Measurements from ENCODE around the gene RPH3AL.

RPH3AL gene, protein sequence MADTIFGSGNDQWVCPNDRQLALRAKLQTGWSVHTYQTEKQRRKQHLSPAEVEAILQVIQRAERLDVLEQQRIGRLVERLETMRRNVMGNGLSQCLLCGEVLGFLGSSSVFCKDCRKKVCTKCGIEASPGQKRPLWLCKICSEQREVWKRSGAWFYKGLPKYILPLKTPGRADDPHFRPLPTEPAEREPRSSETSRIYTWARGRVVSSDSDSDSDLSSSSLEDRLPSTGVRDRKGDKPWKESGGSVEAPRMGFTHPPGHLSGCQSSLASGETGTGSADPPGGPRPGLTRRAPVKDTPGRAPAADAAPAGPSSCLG

DNA sequence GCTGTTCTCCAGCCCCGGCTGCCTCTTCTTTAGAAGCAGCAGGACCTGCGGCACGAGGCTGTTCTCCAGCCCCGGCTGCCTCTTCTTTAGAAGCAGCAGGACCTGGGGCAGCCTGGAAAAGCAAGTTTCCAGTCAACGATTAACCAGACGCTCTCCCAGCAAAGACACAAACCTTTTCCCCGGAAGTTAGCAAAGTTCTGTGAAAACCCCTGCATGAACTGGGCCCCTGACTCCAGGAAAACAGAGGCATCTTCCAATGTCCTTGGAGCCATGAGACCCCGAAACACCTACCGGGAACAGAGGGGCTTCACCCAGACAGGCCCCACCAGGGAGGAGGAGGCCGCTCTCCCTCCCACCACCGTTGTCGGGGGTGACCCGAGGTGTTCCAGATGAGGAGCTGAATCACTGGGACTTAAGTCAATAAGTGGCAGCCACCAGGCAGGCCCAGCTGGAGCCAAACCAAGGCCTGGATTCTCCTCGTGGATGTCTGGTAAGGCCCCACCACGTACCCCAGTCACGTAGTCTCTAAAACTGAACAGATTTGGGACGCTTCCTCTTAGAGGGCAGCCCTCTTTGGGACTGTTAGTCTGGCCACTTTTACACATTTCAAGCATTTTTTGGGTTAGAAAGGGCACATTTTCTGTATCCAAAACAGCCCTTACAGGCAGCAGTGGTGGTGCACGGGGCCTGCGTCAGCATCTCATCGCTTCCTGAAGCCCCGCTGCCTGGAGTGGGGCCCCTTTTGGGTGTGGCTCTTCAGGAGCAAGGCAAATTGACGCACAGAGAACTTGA lies at the start of gene RPH3AL:
Gene RPH3AL, minus strand, starts transcription at position 387 of the 792 bp plus-strand sequence. CDS start 25,264 bp downstream, outside the sequence.
- DNase-seq, result no peak

DNA sequence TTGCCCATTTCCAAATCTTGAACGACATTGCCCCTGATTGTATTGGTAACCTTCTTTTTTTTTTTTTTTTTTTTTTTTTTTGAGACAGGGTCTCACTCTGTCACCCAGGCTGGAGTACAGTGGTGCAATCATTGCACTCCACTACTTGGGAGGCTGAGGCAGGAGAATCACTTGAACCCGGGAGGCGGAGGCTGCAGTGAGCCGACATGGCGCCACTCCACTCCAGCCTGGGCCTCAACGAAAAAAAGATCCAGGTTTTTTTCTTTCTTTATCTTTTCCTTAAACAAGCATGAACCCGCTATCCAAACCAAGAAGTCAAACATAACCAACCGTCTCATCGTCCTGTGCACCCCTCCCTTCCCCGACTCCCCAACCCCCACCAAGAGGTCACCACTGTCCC lies 47.6 kb upstream of the RPH3AL start:
- no peak for DNase-seq

DNA sequence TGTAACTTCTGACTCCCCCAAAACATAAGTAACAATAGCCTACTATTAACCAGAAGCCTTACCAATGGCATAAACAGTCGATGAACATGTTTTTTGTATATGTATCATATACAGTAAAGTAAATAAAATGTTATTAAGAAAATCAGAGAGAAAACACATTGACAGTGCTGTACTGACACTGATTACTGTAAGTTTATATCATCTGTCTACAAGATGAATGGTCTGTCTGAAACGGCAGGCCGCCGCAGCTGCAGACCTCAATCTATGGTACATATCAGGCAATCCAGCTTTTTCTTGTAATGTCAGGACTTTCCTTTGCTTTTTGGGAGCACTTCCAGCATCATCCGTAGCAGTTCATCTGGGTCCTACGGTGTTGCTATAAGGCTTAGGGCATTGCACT lies 44.2 kb upstream of the RPH3AL start:
- no peak for DNase-seq

DNA sequence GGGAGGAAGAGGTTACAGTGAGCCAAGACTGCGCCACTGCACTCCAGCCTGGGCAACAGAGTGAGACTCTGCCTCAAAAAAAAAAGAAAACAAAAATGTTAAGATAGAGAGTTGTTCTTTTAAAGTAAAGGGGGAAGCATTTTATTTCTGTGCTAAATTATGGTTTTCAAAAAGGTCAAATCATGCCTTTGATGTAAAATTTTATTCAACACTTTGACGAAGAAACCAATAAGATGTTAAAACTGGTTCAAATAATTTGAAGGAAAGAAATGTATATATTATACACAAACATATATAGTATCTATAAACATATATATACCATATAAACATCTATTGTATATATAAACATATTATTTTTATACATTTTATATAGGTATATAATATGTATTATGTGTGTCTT lies 43.4 kb upstream of the RPH3AL start:
- DNase-seq, result no peak

DNA sequence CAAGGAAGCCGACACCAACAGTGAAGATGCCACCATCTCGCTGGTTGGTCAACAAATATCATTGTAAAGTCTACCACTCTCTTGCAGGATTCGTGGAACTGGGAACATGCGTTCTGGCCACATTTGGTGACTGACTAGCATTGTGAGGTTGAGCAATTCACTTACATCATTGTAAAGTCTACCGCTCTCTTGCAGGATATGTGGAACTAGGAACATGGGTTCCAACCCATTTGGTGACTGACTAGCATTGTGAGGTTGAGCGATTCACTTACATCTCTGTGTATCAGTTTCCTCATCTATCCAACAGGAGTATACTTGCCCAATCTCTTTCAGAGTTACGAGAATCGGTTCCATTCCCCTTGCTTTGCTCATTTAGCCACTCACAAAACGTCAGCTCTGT lies 42.6 kb upstream of the RPH3AL start:
- DNase-seq, result no peak

DNA sequence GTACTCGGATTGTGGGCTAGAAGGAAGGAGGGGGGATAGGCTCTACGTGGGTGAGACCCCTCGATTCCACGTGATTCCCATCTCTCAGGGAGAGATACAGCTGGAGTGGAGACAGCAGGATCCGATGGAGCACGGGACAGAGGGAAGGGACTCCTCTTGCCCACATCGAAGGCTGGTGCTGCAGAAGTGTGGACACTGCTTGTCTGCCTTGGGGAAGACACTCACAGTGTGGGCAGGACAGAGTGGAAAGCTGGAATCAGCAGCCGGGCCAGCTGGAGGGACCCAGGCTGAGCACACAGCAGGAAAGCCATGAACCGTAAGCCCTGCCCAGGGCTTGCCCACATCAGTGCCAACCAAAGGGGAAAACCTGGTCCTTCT lies 42.1 kb upstream of the RPH3AL start:
- DNase-seq, result no peak

DNA sequence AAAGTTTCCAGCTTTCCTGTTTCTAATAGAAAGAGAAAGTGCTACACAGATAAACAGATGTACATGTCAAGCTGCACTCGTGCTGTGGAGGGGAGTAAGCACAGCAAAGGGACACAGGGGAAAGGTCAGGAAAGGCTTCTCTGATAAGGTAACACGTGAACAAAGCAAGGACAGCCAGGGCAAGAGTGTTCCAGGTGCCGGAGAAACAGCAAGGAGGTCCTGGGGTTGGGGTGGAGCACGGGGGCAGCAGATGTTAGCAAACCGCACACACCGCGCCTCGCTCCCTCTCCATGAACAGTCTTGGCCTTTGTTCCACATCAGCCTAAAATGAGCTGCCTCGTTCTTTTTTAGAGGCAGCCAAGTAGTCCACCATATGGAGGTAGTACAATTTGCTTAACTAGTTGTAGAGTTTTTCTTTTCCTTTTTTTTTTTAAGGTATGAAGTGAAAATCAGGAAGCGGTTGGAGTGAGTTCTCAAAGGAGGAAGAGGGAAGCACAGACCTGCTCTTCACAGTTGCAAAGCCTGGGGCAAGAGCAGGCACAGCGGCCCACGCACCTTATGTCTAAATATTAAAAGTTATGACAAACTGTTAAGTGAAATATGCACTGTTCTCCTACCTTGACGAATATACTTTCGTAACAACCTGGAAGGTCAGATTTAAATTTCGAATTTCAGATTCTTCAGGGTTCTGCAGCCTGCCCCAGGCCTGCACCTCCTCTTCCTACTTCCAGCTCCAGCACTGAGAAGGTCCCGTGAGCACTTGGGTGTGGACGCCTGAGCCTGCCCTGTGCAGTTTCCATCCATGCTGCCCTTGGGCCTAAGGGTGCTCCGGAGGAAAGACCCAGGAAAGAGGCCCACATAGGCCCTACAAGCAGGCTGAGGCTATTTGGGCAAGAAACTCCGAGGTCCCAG lies 41.5 kb upstream of the RPH3AL start:
- no peak for DNase-seq

DNA sequence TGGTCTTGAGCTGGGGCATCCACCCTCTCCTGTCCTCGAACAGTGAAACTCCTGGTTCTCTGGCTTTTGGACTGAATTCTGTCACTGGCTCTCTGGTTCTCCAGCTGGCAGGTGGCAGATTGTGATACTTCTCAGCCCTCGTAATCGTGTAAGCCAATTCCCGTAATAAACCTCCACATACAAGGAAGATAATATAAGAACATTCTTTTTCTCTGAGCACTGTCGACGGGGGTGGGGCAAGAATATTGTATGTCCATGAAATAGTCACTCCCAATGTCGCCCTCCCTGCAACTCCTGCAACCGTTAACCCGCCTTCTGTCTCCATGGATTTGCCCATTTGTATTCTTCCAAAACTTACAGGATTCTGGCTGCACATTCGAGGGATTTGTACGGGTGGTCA lies 39.2 kb upstream of the RPH3AL start:
- DNase-seq, result no peak

DNA sequence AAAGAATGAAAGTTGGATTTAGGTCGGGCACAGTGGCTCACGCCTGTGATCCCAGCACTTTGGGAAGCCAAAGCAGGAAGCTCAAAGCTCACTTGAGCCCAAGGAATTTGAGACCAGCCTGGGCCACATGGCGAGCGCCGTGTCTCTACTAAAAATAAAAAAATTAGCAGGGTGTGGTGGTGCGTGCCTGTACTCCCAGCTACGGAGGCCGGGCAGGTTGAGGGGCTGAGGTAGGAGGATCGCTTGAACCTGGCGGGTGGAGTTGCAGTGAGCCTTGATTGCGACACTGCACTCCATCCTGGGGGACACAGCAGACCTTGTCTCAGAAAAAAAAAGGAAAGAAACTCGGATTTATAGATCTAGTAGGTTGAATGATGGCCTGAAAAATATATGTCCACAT lies 37.4 kb upstream of the RPH3AL start:
- DNase-seq, result no peak

DNA sequence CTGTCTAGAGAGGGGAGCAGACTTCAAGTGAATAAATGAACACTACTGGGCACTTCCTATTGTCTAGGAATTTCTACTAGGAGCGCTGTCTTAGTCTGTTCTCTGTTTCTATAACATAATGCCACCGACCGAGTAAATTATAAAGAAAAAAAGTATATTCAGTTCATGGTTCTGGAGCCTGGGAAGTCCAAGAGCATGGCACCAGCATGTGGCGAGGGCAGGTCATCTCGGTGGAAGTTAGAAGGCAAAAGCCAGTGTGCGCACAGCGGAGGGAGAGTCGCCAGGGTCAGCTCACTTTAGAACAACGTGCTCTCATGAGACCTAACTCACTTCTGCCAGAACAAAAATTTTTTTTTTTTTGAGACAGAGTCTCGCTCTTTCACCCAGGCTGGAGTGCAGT lies 35.5 kb upstream of the RPH3AL start:
- no peak for DNase-seq

DNA sequence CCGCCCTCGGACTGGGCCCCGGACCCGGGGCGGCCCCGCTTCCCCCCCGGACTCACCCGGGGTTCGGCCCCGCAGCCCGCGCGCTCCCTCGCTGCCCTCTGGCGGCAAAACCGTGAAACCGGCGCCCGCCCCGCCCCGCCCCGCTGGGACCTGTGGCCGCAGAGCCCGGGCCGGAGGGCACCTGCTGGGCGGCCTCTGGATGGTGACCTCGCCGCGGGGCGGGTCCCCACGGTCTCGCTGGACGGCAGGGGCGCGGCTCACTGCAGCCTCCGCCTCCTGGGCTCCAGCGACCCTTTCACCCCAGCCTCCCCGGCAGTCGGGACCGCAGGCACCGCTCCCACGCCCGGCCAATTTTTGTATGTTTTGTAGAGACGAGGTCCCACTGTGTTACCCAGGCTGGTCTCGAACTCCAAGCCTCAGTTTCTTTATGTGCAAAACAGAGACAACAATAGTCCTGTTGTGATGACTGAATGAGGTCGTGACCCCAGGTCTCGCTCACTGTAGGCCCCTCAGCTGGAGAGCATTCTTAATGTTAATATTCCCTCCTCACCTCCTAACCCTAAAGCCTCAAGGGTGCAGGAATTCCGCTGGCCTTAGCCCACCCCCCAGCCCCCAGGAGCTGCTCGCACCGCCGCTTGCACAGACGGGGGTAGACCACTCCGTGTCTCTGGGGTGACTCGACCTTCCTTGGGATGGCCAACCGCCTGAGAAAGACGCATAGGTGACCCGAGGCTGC lies 33.7 kb upstream of the RPH3AL start:
- DNase-seq, result no peak

DNA sequence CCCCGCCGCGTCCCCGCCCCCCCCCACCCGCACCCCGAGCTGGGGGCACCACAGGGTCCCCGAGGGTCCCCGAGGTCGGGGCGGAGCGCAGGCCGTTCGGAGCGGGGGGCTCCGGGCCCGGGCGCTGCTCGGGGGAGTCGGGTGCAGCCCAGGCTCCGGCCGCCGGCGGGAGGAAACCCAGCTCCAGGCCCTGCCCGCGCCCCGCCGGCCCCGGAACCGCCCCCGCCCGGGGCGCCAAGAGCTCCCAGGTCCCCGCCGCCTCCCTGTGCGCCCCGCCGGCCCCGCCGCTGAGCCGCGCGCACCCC lies 33.2 kb upstream of the RPH3AL start:
- DNase-seq, result no peak

DNA sequence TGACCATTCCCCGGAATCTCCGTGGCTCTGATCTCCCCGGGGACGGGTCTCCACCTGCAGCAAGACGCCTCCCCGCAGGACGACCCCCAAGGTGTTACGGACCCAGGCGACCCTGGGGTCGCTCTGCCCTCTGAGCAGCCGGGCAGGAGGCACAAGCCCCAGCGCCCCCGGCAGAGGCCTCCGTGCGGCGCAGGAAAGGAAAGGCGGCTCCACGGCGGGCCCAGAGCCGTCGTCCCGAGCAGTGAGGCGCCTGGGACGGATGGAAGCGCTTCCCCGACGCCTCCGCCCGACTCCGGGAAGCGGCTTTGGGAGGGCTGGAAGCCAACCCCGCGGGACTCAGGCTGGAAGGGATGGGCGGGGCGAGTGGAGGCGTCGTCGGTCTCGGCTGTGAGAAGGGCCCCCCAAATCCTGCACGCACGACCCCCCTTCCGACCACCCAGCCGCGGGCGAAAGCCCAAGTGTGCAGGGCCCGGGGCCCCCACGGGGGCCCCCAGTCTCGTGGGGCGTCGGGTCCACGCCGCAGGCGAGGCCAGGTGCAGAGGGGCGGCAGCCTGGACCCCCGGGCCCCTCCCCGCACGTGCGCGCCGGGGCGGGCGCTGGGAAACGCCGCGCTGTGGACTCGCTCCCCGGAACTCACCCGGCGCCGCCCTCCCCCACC lies 32.7 kb upstream of the RPH3AL start:
- no peak for DNase-seq

DNA sequence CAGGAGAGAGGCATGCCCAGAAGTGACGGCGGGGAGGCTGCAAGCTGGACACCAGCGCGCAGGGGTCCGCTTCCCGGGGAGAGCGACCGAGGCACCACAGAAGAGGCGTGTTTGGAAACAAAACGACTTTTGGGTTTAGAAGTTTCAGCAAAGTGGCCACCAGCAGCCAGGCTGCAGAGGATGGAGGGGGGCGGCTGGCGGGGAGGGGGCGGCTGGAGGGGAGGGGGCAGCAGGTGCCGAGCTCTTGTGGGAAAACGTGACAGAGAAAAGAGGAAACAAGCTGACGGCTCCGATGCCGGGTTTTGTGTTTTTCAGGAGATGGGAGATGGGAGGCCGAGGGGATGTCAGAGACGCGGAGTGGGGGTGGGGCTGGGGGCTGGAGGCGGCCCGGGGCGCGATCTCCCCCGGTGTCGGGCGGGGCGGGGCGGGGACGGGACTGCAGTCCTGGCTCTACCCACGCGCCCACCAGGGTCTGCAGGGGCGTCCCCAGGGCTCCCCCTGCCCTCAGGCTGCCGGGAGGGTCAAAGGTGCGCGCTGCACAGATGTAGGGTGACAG lies 32.1 kb upstream of the RPH3AL start:
- no peak for DNase-seq

DNA sequence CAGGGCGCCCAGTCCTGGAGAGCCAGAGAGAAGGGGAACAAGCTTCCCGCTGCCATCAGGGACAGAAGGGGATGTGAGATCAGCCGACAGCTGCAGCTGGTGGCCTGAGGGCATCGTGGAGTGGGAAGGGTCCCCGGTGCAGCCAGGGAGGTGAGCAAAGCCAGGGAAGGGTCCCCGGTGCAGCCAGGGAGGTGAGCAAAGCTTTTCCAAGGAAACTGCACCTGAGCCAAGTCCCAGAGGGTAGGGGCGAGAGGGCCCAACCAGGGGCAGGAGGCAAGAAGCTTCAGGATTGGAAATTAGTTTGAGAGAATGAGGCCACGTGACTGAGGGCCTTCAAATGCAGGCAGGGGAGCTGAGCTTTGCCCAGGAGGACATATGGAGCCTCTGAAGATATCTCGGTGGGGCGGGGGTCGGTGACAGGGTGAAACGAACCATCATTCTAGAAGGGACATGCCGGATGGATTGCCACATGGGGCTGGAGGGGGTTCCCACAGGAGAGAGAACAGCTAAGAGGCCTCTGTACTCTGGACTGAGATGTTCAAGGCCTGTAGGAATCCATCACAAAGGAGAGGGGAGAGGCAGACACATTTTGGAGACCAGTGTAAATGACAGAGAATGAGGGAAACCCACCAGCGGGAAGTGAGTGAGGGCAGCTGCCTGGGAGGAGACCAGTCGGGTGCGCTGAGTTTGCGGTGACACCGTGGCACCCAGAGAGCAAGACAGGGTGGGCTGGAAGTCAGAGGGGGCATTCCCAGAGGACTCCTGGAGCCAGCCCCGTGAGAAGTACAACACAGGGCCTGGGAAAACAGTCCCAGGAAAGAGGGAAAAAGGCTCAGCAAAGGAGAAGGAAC lies 31.4 kb upstream of the RPH3AL start:
- no peak for DNase-seq

DNA sequence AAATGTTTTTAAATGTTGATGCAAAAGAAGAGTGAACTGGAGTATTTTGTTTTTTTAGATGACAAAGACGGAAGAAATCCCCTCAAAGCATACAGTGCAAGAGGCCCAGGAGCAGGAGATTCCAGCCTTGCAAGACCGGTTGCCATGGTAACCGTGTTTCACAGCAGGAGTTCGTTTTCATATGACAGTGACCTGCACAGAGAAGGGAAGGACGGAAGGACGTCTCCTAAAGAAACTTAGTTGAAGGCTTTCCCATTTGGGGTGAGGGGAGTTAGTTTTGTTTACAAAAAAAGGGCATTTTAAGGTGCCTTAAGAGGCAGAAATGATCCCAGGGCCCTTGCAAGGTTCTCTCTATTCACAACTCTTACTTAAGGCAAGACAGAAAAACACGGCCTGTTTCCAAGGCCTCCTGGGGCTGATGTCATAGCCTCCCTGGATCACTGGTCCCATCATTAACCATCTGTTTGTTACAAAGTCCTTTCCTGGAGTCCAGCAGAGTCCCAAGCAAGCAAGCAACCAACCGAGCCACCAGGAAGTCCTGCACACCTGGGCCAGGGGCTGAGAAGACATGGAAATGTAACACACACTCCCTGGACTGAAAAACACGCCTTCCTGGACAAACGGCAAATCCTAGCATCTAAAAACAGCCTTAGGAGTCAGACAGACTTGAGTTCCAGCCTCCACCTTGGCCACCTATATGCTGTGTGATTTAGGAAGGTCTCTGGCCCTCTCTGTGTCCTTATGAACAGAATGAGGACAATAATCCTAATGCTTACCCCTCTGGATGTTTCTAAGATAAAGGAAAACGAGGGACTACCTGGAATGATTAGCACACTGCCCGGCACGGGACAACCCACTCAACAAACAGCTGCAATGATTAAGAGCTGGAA lies 30.3 kb upstream of the RPH3AL start:
- peak; percentile 13 for DNase-seq

DNA sequence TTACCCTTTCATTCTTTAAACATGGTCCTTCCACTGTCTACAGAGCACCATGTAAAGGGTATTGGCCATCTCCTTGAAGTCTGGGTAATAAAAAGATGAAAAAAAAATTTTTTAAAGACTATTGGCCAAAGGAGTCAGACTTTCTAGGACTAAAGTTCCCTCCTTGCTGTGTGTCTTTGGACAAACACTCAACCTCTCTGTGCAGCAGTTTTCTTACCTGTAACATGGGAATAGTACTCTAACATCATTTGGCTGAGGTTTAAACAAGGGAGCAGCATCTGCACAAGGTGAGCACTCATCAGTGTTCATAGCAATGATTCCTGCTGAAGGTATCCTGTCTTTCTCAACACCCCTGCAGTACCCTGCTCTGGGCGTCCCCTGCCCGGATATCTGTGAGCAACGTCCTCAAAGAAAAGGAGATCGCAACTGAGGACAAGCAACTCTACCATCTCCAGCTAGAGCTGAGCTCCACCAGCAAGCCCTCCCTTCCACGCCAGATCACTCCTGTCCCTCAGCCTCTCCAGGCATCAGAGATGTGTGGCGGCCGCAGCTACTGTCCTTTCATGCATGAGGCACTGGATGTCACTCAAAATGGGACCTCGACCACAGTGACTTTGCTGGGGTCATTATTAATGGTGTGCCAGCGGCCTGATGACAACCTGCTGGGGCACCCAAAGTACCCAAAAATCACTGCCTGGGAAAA lies 29.5 kb upstream of the RPH3AL start:
- DNase-seq, result no peak

DNA sequence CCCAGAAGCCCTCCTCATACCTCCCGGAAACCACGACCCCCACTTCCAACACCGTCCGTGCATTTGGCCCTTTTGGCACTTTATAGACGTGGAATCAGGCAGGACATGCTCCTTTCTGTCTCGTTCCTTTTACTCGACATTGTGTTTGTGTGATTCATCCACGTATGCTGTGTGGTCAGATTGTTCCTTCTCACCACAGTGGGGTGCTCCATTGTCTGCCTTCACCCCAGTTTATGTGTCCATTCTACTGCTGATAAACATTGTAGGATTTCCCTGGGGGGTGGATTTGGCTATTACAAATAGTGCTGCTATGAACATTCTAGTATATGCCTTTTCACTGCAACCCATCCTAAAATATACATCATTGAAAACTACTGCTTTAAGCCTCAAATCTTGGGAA lies 28.9 kb upstream of the RPH3AL start:
- no peak for DNase-seq
